ENCODE data around the gene JAZF1.

- no peak for TF ChIP-seq CTCF (IDR thresholded peaks at IDR 0.05; ENCODE audit: insufficient read depth, low read length, poor library complexity, severe bottlenecking)
- no peak for TF ChIP-seq EZH2phosphoT487 (conservative IDR thresholded peaks at IDR 0.05; ENCODE audit: low read length)
Observed at GRCh38 chr7:28006491-28006890, 174.1 kb downstream of the JAZF1 start.

All from SU-DHL-6 (cell line).